HEK293 (cell line): ENCODE data around the gene AKT3.

Experiments
- CTCF ChIA-PET: fragments of 350-600 bp; formaldehyde crosslinking; extraction: SDS; loops from one replicate; lab custom pipeline; 2021; ENCODE audit warnings: antibody characterized with exemption; lab: Yijun Ruan, JAX
- POLR2A ChIA-PET: fragments of 300-600 bp; formaldehyde crosslinking; extraction: SDS; loops from one replicate; lab custom pipeline; 2020; ENCODE audit warnings: antibody characterized with exemption, inconsistent platforms; lab: Yijun Ruan, JAX
- H3K27ac ChIP-seq: fragments of 200-500 bp; sonication (Bioruptor generic); 2 replicates; pipeline ENCODE4 v1.5.1; 2014; ENCODE audit warnings: low read depth, low read length, control low read depth, inconsistent platforms; ENCODE audit errors: extremely low read depth
- H3K36me3 ChIP-seq, 2 experiments: fragments of 200-500 bp in 1 of 2; sonication (Bioruptor generic) in 1 of 2; 1 replicate in 1 of 2; 2 replicates in 1 of 2; pipeline ENCODE4 v1.5.1; 2014 to 2017; ENCODE audit warnings: inconsistent platforms in 2 of 2, low read length in 2 of 2; ENCODE audit not compliant: control insufficient read depth in 2 of 2, insufficient read depth in 1 of 2
- H3K4me1 ChIP-seq: fragments of 200-500 bp; sonication (Bioruptor generic); 2 replicates; pipeline ENCODE4 v1.5.1; 2014; ENCODE audit warnings: mild to moderate bottlenecking, low read length, inconsistent platforms; ENCODE audit not compliant: control insufficient read depth, insufficient read depth
- H3K4me3 ChIP-seq: 2 replicates; pipeline ENCODE4 v1.5.1; 2011; ENCODE audit warnings: low read depth, mild to moderate bottlenecking, control low read depth, low read length, moderate library complexity
- H3K9me3 ChIP-seq: fragments of 200-500 bp; sonication (Bioruptor generic); 2 replicates; pipeline ENCODE4 v1.5.1; 2014; ENCODE audit warnings: low read depth, low read length, inconsistent platforms; ENCODE audit not compliant: control insufficient read depth, insufficient read depth
- BCL11B ChIP-seq: fragments of 450-650 bp; formaldehyde crosslinking; IDR thresholded peaks from 2 replicates; pipeline ENCODE4 v1.5.1; 2016; ENCODE audit warnings: low read depth, missing biosample characterization, missing genetic modification characterization
- KLF10 ChIP-seq: fragments of 450-650 bp; IDR thresholded peaks from 2 replicates; pipeline ENCODE4 v1.5.1; 2018; ENCODE audit warnings: missing biosample characterization, mild to moderate bottlenecking, missing genetic modification characterization
- MEIS1 ChIP-seq: sonication (generic); formaldehyde crosslinking; IDR thresholded peaks from 2 replicates; pipeline ENCODE4 v1.8.1; 2022; ENCODE audit warnings: missing genetic modification reagents, mild to moderate bottlenecking, borderline replicate concordance
- SCRT1 ChIP-seq: fragments of 450-650 bp; formaldehyde crosslinking; IDR thresholded peaks from 2 replicates; pipeline ENCODE4 v1.5.1; 2016; ENCODE audit warnings: missing biosample characterization, missing genetic modification characterization, borderline replicate concordance
- ZBTB17 ChIP-seq: fragments of 450-650 bp; formaldehyde crosslinking; IDR thresholded peaks from 2 replicates; pipeline ENCODE4 v1.5.1; 2016; ENCODE audit warnings: missing biosample characterization, missing genetic modification characterization
- ZBTB48 ChIP-seq: fragments of 450-650 bp; formaldehyde crosslinking; IDR thresholded peaks from 2 replicates; pipeline ENCODE4 v1.5.1; 2016; ENCODE audit warnings: missing biosample characterization, missing genetic modification characterization
- ZBTB8A ChIP-seq: fragments of 450-650 bp; formaldehyde crosslinking; IDR thresholded peaks from 2 replicates; pipeline ENCODE4 v1.5.1; 2016; ENCODE audit warnings: missing biosample characterization, missing genetic modification characterization
- ZNF114 ChIP-seq: fragments of 450-650 bp; formaldehyde crosslinking; IDR thresholded peaks from 2 replicates; pipeline ENCODE4 v1.5.0; 2017; ENCODE audit warnings: missing biosample characterization, missing genetic modification characterization
- ZNF133 ChIP-seq: fragments of 450-650 bp; formaldehyde crosslinking; IDR thresholded peaks from 2 replicates; pipeline ENCODE4 v1.5.1; 2016; ENCODE audit warnings: missing biosample characterization, missing genetic modification characterization
- ZNF157 ChIP-seq: fragments of 450-650 bp; formaldehyde crosslinking; IDR thresholded peaks from 2 replicates; pipeline ENCODE4 v1.5.1; 2016; ENCODE audit warnings: missing biosample characterization, missing genetic modification characterization
- ZNF16 ChIP-seq: fragments of 450-650 bp; formaldehyde crosslinking; IDR thresholded peaks from 2 replicates; pipeline ENCODE4 v1.5.1; 2016; ENCODE audit warnings: low read depth, missing biosample characterization, missing genetic modification characterization
- ZNF23 ChIP-seq: fragments of 450-650 bp; formaldehyde crosslinking; IDR thresholded peaks from 2 replicates; pipeline ENCODE4 v1.5.1; 2016; ENCODE audit warnings: missing biosample characterization, missing genetic modification characterization, borderline replicate concordance
- ZNF391 ChIP-seq: fragments of 450-650 bp; formaldehyde crosslinking; IDR thresholded peaks from 2 replicates; pipeline ENCODE4 v1.5.1; 2016; ENCODE audit warnings: low read depth, missing biosample characterization, missing genetic modification characterization, borderline replicate concordance
- ZNF654 ChIP-seq: fragments of 450-650 bp; formaldehyde crosslinking; IDR thresholded peaks from 2 replicates; pipeline ENCODE4 v1.5.1; 2016; ENCODE audit warnings: low read depth, missing biosample characterization, missing genetic modification characterization
- ZNF76 ChIP-seq: fragments of 450-650 bp; formaldehyde crosslinking; IDR thresholded peaks from 2 replicates; pipeline ENCODE4; 2016; ENCODE audit warnings: low read depth, missing biosample characterization, missing genetic modification characterization, borderline replicate concordance
- ZXDB ChIP-seq: fragments of 450-650 bp; formaldehyde crosslinking; IDR thresholded peaks from 2 replicates; pipeline ENCODE4 v1.5.1; 2016; ENCODE audit warnings: missing biosample characterization, missing genetic modification characterization
- TF ChIP-seq, protein P1 (sequence below): fragments of 450-650 bp; formaldehyde crosslinking; IDR thresholded peaks from 2 replicates; pipeline ENCODE4 v1.5.1; 2016; ENCODE audit warnings: missing biosample characterization, missing genetic modification characterization, borderline replicate concordance
- TF ChIP-seq, protein P2 (sequence below): fragments of 450-650 bp; formaldehyde crosslinking; IDR thresholded peaks from 2 replicates; pipeline ENCODE4 v1.5.1; 2016; ENCODE audit warnings: missing biosample characterization, missing genetic modification characterization
- TF ChIP-seq, protein P3 (sequence below): IDR thresholded peaks from 2 replicates; pipeline ENCODE4 v1.6.1; 2011; ENCODE audit warnings: mild to moderate bottlenecking, low read depth, low read length, borderline replicate concordance

Gene AKT3

DNA sequence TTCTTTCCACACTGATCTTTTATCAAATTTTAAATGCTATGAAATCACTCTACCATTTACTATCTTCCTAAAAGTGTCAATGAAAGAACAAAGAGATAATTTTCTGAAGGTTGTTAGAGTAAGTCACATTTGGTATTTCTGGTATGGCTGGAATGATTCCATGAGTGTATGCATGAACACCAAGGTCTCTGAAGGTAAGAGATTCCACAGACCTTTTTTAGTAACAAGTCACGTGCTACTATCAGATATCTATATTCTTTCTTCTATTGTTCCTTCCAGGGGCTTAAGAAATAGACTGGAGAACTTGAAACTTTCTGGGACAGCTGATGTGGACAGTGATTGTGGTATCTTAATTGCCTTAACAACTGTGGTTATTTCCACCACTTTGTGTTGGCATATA lies 329.2 kb downstream of the AKT3 start (continued):
- TF ChIP-seq, protein P1, sequence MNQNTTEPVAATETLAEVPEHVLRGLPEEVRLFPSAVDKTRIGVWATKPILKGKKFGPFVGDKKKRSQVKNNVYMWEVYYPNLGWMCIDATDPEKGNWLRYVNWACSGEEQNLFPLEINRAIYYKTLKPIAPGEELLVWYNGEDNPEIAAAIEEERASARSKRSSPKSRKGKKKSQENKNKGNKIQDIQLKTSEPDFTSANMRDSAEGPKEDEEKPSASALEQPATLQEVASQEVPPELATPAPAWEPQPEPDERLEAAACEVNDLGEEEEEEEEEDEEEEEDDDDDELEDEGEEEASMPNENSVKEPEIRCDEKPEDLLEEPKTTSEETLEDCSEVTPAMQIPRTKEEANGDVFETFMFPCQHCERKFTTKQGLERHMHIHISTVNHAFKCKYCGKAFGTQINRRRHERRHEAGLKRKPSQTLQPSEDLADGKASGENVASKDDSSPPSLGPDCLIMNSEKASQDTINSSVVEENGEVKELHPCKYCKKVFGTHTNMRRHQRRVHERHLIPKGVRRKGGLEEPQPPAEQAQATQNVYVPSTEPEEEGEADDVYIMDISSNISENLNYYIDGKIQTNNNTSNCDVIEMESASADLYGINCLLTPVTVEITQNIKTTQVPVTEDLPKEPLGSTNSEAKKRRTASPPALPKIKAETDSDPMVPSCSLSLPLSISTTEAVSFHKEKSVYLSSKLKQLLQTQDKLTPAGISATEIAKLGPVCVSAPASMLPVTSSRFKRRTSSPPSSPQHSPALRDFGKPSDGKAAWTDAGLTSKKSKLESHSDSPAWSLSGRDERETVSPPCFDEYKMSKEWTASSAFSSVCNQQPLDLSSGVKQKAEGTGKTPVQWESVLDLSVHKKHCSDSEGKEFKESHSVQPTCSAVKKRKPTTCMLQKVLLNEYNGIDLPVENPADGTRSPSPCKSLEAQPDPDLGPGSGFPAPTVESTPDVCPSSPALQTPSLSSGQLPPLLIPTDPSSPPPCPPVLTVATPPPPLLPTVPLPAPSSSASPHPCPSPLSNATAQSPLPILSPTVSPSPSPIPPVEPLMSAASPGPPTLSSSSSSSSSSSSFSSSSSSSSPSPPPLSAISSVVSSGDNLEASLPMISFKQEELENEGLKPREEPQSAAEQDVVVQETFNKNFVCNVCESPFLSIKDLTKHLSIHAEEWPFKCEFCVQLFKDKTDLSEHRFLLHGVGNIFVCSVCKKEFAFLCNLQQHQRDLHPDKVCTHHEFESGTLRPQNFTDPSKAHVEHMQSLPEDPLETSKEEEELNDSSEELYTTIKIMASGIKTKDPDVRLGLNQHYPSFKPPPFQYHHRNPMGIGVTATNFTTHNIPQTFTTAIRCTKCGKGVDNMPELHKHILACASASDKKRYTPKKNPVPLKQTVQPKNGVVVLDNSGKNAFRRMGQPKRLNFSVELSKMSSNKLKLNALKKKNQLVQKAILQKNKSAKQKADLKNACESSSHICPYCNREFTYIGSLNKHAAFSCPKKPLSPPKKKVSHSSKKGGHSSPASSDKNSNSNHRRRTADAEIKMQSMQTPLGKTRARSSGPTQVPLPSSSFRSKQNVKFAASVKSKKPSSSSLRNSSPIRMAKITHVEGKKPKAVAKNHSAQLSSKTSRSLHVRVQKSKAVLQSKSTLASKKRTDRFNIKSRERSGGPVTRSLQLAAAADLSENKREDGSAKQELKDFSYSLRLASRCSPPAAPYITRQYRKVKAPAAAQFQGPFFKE = no peak
- TF ChIP-seq BCL11B (tag by site-specific recombination) = no peak
- no peak for TF ChIP-seq ZBTB48

DNA sequence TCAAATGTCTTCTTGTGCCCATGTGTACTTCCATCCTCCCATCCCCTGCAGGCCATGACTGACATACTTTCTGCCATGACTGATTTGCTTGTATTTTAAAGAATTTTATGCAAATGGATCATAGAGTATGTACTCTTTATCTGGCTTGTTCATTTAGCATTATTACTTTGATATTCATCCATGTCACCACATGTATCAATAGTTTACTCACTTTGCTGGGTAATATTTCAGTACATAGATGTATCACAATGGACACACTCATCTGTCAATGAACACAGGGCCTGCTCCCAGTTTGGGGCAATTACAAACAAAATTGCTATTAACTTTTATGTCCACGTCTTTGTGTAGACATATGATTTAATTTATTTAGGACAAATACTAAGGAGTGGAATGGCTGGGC lies 335.1 kb downstream of the AKT3 start:
- CTCF ChIA-PET = interaction anchor here (0.6 kb wide), 1 partner anchor 60 kb away, joined by 3 read pairs; no protein-coding TSS in a partner anchor
- no peaks in the 10 kb centered on the region; the same call in 1 of the 2 replicates for H3K9me3 ChIP-seq
- no peak overlapping the region for H3K27ac ChIP-seq
- peaks cover 15% of the 10 kb centered on the region in 2 experiments; a peak in 2 of 3 replicates for H3K36me3 ChIP-seq
- H3K4me3 ChIP-seq = no peak overlapping the region
- no peak for TF ChIP-seq MEIS1
- TF ChIP-seq ZNF157 (tag by site-specific recombination) = no peak
- no peak for TF ChIP-seq KLF10 (tag by site-specific recombination)
- no peak for TF ChIP-seq ZBTB8A (tag by site-specific recombination)
- TF ChIP-seq, protein P2, sequence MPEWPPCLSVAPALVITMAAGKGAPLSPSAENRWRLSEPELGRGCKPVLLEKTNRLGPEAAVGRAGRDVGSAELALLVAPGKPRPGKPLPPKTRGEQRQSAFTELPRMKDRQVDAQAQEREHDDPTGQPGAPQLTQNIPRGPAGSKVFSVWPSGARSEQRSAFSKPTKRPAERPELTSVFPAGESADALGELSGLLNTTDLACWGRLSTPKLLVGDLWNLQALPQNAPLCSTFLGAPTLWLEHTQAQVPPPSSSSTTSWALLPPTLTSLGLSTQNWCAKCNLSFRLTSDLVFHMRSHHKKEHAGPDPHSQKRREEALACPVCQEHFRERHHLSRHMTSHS (tag by site-specific recombination) = no peak
- no peak for TF ChIP-seq ZNF114 (tag by site-specific recombination)
- no peak for TF ChIP-seq ZNF391 (tag by site-specific recombination)
- no peak for TF ChIP-seq ZBTB17
- no peak for TF ChIP-seq SCRT1 (tag by site-specific recombination)
- no peak for TF ChIP-seq ZNF133 (tag by site-specific recombination)
- TF ChIP-seq ZNF16 (tag by site-specific recombination) = no peak
- no peak for TF ChIP-seq ZNF23
- TF ChIP-seq ZXDB = no peak
- no peak for TF ChIP-seq ZNF654 (tag by site-specific recombination)
- TF ChIP-seq, protein P3, sequence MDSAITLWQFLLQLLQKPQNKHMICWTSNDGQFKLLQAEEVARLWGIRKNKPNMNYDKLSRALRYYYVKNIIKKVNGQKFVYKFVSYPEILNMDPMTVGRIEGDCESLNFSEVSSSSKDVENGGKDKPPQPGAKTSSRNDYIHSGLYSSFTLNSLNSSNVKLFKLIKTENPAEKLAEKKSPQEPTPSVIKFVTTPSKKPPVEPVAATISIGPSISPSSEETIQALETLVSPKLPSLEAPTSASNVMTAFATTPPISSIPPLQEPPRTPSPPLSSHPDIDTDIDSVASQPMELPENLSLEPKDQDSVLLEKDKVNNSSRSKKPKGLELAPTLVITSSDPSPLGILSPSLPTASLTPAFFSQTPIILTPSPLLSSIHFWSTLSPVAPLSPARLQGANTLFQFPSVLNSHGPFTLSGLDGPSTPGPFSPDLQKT = no peak
- no peak for TF ChIP-seq ZNF76
- H3K4me1 ChIP-seq = 0 out of 2 replicates have a peak, but pooled peaks cover 3% of the 10 kb centered on the region
- POLR2A ChIA-PET = no interaction called here
